Mesenchymal stem cell (in vitro differentiated cells and primary cell): ENCODE results near the gene SLC25A45.

Experiments
- DNase-seq: peaks from one replicate; pipeline ENCODE4 v3.0.0-alpha.2; 2013
- H2AFZ ChIP-seq: one replicate; pipeline ENCODE4 v1.6.1; 2013; ENCODE audit warnings: low read depth, mild to moderate bottlenecking, control low read depth, inconsistent platforms, low read length, moderate library complexity
- H2AK5ac ChIP-seq: 2 replicates; pipeline ENCODE4 v1.6.1; 2013; ENCODE audit warnings: low read length, moderate library complexity, mild to moderate bottlenecking, inconsistent platforms; ENCODE audit not compliant: severe bottlenecking
- H2BK120ac ChIP-seq: one replicate; pipeline ENCODE4 v1.6.1; 2013; ENCODE audit warnings: low read depth, mild to moderate bottlenecking, inconsistent platforms, low read length, moderate library complexity
- H2BK12ac ChIP-seq, 2 experiments: one replicate each; pipeline ENCODE4 v1.6.1; 2013; ENCODE audit warnings: inconsistent platforms in 2 of 2, low read length in 2 of 2, mild to moderate bottlenecking in 2 of 2, moderate library complexity in 2 of 2, control low read depth in 1 of 2
- H2BK15ac ChIP-seq: one replicate; pipeline ENCODE4 v1.6.1; 2013; ENCODE audit warnings: mild to moderate bottlenecking, low read depth, inconsistent platforms; ENCODE audit not compliant: poor library complexity, severe bottlenecking
- H2BK5ac ChIP-seq: 2 replicates; pipeline ENCODE4 v1.6.1; 2013; ENCODE audit warnings: low read depth, mild to moderate bottlenecking, low read length, control low read depth, inconsistent platforms; ENCODE audit not compliant: poor library complexity, severe bottlenecking
- H3K14ac ChIP-seq, 2 experiments: one replicate each; pipeline ENCODE4 v1.6.1; 2013; ENCODE audit warnings: inconsistent platforms in 2 of 2, low read length in 2 of 2, control low read depth in 1 of 2, mild to moderate bottlenecking in 1 of 2, moderate library complexity in 1 of 2
- H3K18ac ChIP-seq, 2 experiments: one replicate each; pipeline ENCODE4 v1.6.1; 2013; ENCODE audit warnings: inconsistent platforms in 2 of 2, low read length in 2 of 2, control low read depth in 1 of 2, low read depth in 1 of 2, mild to moderate bottlenecking in 1 of 2
- H3K23ac ChIP-seq, 2 experiments: one replicate each; pipeline ENCODE4 v1.6.1; 2013; ENCODE audit warnings: inconsistent platforms in 2 of 2, low read length in 2 of 2, mild to moderate bottlenecking in 2 of 2, moderate library complexity in 2 of 2, control low read depth in 1 of 2
- H3K27ac ChIP-seq: 2 replicates; pipeline ENCODE4 v1.5.1; 2013; ENCODE audit warnings: mild to moderate bottlenecking, moderate library complexity, low read length, control low read depth, inconsistent platforms; ENCODE audit not compliant: poor library complexity, severe bottlenecking
- H3K27me3 ChIP-seq, 2 experiments: 2 replicates each; pipeline versions ENCODE4 v1.6.1 to v1.7.0; 2013; ENCODE audit warnings: low read length in 2 of 2, mild to moderate bottlenecking in 2 of 2, moderate library complexity in 2 of 2, control low read depth in 1 of 2, inconsistent platforms in 1 of 2; ENCODE audit not compliant: control insufficient read depth in 1 of 2, insufficient read depth in 1 of 2
- H3K36me3 ChIP-seq, 2 experiments: 2 replicates each; pipeline versions ENCODE4 v1.6.1 to v1.7.0; 2013; ENCODE audit warnings: low read length in 2 of 2, control low read depth in 1 of 2, inconsistent platforms in 1 of 2, low read depth in 1 of 2, mild to moderate bottlenecking in 1 of 2; ENCODE audit not compliant: insufficient read depth in 2 of 2, control insufficient read depth in 1 of 2
- H3K4ac ChIP-seq, 2 experiments: one replicate each; pipeline ENCODE4 v1.6.1; 2013; ENCODE audit warnings: inconsistent platforms in 2 of 2, low read length in 2 of 2, mild to moderate bottlenecking in 2 of 2, moderate library complexity in 2 of 2, control low read depth in 1 of 2, low read depth in 1 of 2
- H3K4me1 ChIP-seq: 2 replicates; pipeline ENCODE4 v1.6.1; 2013; ENCODE audit warnings: low read depth, low read length, control low read depth; ENCODE audit not compliant: control insufficient read depth, insufficient read depth
- H3K4me2 ChIP-seq: 2 replicates; pipeline ENCODE4 v1.6.1; 2013; ENCODE audit warnings: low read length, mild to moderate bottlenecking, inconsistent platforms; ENCODE audit not compliant: poor library complexity, severe bottlenecking
- H3K4me3 ChIP-seq, 2 experiments: 2 replicates each; pipeline versions ENCODE4 v1.5.1 to v1.7.0; 2013; ENCODE audit warnings: low read length in 2 of 2, mild to moderate bottlenecking in 2 of 2, control low read depth in 1 of 2, low read depth in 1 of 2; ENCODE audit not compliant: insufficient read depth in 1 of 2
- H3K79me1 ChIP-seq: replicated peaks from 2 replicates; pipeline ENCODE4 v1.6.1; 2013; ENCODE audit warnings: mild to moderate bottlenecking, control low read depth, low read length, inconsistent platforms; ENCODE audit not compliant: poor library complexity, severe bottlenecking
- H3K9ac ChIP-seq: 2 replicates; pipeline ENCODE4 v1.7.0; 2013; ENCODE audit warnings: mild to moderate bottlenecking, low read length, moderate library complexity
- H3K9me3 ChIP-seq: 2 replicates; pipeline ENCODE4 v1.7.0; 2013; ENCODE audit warnings: mild to moderate bottlenecking, low read length; ENCODE audit not compliant: control insufficient read depth
- H4K8ac ChIP-seq: one replicate; pipeline ENCODE4 v1.6.1; 2013; ENCODE audit warnings: inconsistent platforms, mild to moderate bottlenecking, low read length, moderate library complexity
- H4K91ac ChIP-seq: one replicate; pipeline ENCODE4 v1.6.1; 2013; ENCODE audit warnings: mild to moderate bottlenecking, low read length, inconsistent platforms
- WGBS: methylation state at CpG from one replicate; pipeline ENCODE4 v1.1.7; 2013; ENCODE audit warnings: mixed read lengths; 5-methylcytosine and 5-hydroxymethylcytosine counted together

SLC25A45 gene

DNA sequence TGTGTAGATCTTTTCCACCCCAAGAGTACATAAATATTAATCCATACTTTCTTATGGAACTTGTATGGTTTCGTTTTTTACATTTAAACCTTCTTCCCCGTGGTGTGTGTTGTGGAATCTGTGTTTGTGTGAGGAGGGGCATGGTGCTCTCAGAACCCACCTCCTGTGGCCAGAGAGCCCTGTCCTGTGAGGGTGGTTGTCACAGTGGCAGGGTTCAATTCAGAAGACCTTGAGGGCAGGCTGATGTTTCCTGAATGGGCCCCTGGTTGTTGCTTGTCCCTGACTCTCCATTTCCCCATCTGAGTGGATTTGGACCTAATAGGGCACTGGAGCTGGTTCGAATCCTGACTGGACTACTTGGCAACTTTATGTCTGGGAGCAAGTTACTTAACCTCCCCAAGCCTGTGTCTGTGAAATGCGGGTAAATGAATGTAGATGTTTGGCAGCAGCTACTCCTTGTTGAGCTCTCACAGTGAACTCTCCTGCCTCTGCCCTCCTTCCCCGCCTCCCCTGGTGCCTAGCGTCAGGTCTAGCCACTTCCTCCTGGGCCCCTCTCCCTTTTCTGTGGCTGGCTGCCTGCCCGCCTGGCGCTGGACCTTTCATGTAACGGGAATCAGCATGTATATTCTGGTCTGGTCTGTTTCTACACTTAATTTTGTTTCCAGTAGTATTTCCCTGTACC lies 47.4 kb upstream of the SLC25A45 start:
- Histone ChIP-seq H3K9ac (peak overlapping the region; percentile 99), H3K4ac (no peak overlapping the region), H3K79me1 (no peaks in the 10 kb centered on the region), H4K8ac (no peak overlapping the region), H2AFZ (no peak overlapping the region), H3K27me3 (no peaks in the 10 kb centered on the region), H3K36me3 (peaks cover 12 to 96% of the 10 kb centered on the region in 2 experiments), H3K9me3 (no peaks in the 10 kb centered on the region), H3K18ac (peak overlapping the region; percentile 42 to 54), H2AK5ac (no peak overlapping the region), H3K14ac (peak overlapping the region in 1 of 2 experiments; percentile 62), H3K23ac (peak overlapping the region in 1 of 2 experiments; percentile 47), H2BK15ac (no peak overlapping the region), H3K4me2 (peak overlapping the region; percentile 81), H4K91ac (no peak overlapping the region), H2BK12ac (no peak overlapping the region), H3K4me1 (peaks cover 4% of the 10 kb centered on the region), H3K4me3 (peak overlapping the region; percentile 40 to 92), H2BK5ac (no peak overlapping the region), H3K27ac (peak overlapping the region; percentile 88), H2BK120ac (no peak overlapping the region)
- WGBS: 48% methylated on average over 9 of the region's 9 CpGs
- DNase-seq: peak; percentile 90

DNA sequence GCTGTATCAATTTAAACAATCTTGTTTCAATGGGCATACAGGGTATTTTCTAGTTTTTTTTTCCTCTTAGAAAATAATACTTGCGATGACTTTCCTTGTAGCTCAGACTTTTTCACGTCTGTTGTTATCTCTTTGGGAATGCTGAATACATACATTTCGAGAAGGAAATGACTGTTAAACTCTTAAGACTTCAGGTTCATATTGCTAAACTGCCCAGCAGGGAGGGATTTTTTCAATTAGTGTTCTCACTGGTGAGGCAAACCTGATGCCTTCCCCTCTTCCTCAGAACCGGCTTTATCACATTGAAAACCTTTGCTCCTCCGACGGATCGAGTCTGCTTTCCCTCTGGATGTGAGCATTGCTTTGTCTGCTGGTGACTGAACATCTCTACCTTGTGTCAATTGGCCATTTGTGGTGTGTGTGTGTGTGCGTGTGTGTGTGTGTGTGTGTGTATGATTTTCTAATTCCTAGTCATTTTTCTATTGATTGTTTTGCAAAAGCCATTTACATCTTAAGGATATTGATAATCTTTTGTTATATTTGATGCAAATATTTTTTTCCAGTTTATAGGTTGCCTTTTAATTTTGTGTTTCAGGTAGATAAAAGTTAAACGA lies 46.7 kb upstream of the SLC25A45 start:
- H3K79me1 ChIP-seq: no peaks in the 10 kb centered on the region
- H3K9ac ChIP-seq: peak overlapping the region; percentile 99
- peaks cover 8 to 96% of the 10 kb centered on the region in 2 experiments for H3K36me3 ChIP-seq
- peak overlapping the region in 1 of 2 experiments; percentile 92 for H3K4me3 ChIP-seq
- no peaks in the 10 kb centered on the region for H3K27me3 ChIP-seq
- H2BK120ac ChIP-seq: no peak overlapping the region
- H3K14ac ChIP-seq: peak overlapping the region in 1 of 2 experiments; percentile 6
- H4K8ac ChIP-seq: no peak overlapping the region
- peak overlapping the region; percentile 74 for H3K27ac ChIP-seq
- no peak overlapping the region for H2BK5ac ChIP-seq
- H3K23ac ChIP-seq: no peak overlapping the region
- H2BK12ac ChIP-seq: no peak overlapping the region
- no peak overlapping the region for H2AK5ac ChIP-seq
- no peak overlapping the region for H2AFZ ChIP-seq
- no peak overlapping the region for H2BK15ac ChIP-seq
- peak overlapping the region; percentile 19 for H3K4me2 ChIP-seq
- H3K18ac ChIP-seq: peak overlapping the region in 1 of 2 experiments; percentile 40
- 48% methylated on average over 4 of the region's 9 CpGs for WGBS
- peaks cover 2% of the 10 kb centered on the region for H3K4me1 ChIP-seq
- H3K4ac ChIP-seq: no peak overlapping the region
- no peak overlapping the region for H4K91ac ChIP-seq
- H3K9me3 ChIP-seq: no peaks in the 10 kb centered on the region
- peak; percentile 90 for DNase-seq

DNA sequence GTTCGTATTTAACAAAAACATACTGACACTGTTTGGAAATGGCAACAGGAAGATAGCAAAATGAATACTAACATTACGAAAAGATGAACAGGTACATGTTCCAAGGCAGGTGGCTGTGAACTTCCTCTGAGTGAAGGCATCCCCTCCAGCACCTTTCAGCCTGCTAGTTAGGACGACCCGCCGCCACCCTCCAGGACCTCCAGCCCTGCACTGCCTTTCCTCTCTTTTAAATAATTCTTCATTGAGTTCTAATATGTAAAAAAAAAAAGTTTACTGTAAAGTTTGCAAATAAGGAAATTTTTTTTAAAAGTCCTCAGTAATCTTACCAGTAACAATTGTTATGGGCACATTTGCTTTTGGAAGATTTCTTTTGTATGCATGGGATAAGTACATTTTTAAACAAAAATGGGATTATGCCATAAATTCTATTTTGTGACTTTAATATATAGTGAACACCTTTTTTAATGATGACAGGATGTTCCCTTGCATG lies 46.2 kb upstream of the SLC25A45 start:
- H3K4me3 ChIP-seq: peak overlapping the region in 1 of 2 experiments; percentile 92
- H2BK120ac ChIP-seq: no peak overlapping the region
- no peaks in the 10 kb centered on the region for H3K79me1 ChIP-seq
- no peaks in the 10 kb centered on the region for H3K9me3 ChIP-seq
- H4K8ac ChIP-seq: no peak overlapping the region
- H2BK12ac ChIP-seq: no peak overlapping the region
- H3K4me1 ChIP-seq: peaks cover 2% of the 10 kb centered on the region
- peaks cover 7 to 97% of the 10 kb centered on the region in 2 experiments for H3K36me3 ChIP-seq
- H3K27me3 ChIP-seq: no peaks in the 10 kb centered on the region
- 92% methylated on average over 2 of the region's 5 CpGs for WGBS
- H3K4me2 ChIP-seq: peak overlapping the region; percentile 25
- no peak overlapping the region for H3K18ac ChIP-seq
- no peak overlapping the region for H2AFZ ChIP-seq
- DNase-seq: no peak
- no peak overlapping the region for H3K23ac ChIP-seq
- H2BK15ac ChIP-seq: no peak overlapping the region
- no peak overlapping the region for H4K91ac ChIP-seq
- peak overlapping the region; percentile 84 for H3K27ac ChIP-seq
- no peak overlapping the region for H2BK5ac ChIP-seq
- H3K9ac ChIP-seq: peak overlapping the region; percentile 99
- peak overlapping the region in 1 of 2 experiments; percentile 78 for H3K14ac ChIP-seq
- H2AK5ac ChIP-seq: no peak overlapping the region
- H3K4ac ChIP-seq: no peak overlapping the region
